Retina (tissue), 1 donor: ENCODE data around the gene CAPZB.
A peak's percentile ranks its signal among the peaks of the same experiment; 100 is the strongest.

Source experiments
- DNase-seq: peaks from one replicate; pipeline ENCODE4 v3.0.0-alpha.2; 2016

The CAPZB gene

GRCh38 chr1:19363536-19364152 is 121.7 kb downstream of the CAPZB start:
- DNase-seq: peak; percentile 41

DNA sequence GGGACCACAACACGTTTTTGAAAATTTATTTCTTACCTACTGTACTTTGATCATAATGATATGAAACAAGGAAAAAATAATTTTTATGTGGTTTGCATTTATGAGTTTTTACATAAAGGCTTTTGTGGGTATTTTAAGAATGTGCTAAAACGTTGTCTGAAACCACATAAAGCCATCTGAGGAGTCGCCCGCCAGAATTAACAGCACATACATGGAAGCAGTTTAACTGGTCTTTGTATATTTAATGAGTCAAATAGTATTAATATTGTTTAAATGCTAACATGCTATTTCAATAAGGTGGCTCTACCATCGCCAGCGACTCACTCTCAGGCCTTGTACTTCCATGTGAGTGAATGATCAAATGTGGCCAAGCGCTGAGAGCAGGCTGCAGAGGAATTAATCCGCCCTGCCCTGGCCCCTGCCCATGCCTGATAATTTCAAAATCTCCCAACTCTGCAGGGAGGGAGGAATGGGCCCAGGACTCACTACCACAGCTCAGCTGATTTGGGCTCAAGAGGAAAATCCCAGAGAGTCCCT is 123.7 kb downstream of the CAPZB start:
- no peak for DNase-seq

DNA sequence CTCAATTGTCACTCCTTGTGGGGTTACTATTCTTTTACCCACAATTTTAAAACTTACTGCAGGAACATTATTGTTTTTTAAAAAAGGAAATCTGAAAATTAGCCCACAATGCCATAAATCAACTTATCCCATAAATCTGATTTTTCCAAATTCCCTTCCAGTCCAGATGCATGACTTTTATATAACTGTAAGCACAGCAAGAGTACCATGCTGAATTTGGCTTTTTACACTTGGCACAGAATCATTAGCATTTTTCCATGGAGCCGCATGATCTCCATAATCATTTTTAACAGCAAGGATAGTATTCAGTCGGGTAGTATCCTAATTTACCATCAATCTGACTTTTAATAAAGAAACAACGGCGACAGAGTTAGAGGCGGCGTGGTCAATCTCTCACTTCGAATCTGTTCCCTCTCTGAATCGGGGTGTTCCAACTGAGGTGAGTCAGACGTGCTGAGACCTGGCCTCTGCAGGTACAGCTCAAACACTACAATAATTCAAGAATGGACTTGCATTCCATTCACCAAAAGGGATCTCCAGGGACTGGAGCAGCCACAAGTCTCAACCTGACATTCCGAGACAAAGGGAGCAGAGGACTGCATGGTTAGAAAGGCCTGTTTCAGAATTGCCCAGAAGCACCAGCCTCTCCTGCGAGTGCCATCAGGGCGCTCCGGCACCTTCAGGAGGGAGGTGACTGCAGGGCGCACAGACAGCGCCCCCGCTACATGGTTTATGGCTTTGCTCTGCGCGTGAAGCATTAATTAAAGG is 124.3 kb downstream of the CAPZB start:
- DNase-seq: no peak

DNA sequence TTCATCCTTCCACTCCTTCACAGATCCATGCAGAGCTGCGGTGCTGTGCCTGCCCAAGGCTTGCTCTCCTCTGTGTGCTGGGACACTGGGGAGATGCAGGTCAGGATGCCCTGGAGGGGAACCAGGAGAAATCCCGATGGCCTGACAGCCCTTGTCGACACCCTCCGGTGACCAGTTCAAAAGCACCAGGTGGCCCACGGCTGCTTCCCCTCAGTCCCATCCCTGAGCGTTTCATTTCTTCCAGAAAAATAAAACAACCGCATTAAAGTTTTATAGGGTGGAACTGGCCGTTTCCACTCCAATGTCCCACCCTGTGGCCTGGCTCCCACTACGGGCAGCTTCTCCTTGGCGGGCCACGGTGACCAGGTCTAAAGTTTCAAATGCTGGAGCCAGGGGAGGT is 124.9 kb downstream of the CAPZB start:
- no peak for DNase-seq

DNA sequence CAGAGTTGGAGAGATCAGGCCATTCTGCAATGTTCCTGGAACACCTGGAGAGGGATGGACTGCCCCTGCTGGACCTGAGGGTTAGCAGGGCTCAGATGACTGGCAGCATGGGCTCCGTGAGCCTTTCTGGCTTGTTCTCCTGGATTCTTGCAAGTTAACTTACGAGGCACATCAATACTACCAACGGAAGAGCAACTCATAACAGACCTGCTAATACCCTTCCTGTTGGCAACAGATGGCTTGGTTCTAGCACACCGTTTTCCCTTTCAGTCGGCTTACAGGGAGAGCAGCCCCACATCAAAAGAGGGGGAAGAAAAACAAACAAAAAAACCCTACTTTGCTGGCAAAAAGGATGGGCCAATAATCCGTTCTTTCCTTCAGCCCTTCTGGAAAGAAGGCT is 125.3 kb downstream of the CAPZB start:
- DNase-seq: no peak

DNA sequence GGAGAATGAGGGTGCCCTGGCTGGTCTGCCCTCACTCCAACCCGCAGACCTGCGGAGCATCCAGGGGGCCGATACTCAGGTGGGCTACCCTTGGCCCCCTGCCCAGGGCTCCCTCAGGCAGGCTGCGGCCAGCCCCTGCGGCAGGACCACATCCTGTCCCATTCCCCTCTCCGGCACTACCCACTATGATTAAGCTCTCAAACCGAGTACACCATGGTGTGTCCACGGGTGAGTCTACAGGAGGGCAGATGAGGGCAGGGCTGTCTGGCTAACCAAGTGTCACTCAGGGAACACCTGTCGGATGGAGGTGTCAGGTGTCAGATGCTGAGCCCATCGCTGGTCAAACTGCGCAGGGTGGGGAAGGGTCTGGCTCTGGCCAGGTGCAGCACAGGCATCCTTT is 126.0 kb downstream of the CAPZB start:
- no peak for DNase-seq

DNA sequence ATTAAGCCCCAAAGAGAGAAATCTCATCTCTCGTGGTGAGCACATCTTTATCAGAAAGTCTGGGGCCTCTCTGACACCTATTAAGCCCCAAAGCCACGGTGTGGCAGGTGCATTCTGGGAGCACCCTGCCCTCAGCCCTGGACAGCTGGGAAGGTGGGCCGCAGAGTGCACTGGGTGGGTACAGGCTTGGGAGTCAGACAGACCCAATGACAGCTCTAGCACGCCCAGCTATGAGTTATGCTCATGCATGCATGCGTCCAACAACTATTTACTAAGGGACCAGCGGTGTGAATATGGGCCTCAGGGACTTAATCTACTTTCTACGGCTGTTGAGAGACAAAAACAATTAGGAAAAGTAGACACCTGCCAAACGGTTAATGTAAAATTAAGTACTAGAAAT is 126.6 kb downstream of the CAPZB start:
- DNase-seq: no peak

DNA sequence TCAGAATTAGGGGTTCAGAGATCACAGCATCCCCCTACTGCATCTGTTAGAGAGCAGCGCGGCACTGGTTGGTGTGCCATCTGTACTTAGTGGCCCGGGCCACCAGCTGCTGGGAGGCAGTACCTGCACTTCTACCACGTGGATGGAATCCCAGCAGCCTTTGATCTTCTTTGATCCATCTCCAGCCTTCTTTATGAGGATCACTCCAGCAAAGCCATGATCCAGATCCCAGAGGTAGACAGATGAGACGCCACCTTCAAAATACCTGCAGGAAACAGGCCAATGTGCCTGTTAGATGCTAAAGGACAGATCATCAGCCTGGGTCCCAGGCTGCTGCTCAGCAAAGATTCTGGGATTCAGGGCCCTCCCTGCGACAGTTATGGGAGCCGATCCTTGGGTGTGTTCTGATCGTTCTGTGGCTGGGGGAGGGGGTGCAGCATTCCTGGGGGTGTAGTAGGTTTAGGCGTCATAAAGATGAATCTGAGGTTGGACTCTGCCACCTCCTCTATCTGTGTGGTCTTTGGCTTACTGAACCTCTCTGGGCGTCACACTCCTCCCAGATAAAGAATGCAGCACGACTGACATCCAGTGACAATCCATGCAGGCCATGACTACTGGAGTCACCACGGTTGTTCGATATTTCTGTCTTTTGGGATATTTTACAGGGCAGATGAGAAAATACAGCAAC is 127.9 kb downstream of the CAPZB start:
- DNase-seq: no peak

GRCh38 chr1:19356266-19356665 is 129.1 kb downstream of the CAPZB start:
- DNase-seq: no peak

DNA sequence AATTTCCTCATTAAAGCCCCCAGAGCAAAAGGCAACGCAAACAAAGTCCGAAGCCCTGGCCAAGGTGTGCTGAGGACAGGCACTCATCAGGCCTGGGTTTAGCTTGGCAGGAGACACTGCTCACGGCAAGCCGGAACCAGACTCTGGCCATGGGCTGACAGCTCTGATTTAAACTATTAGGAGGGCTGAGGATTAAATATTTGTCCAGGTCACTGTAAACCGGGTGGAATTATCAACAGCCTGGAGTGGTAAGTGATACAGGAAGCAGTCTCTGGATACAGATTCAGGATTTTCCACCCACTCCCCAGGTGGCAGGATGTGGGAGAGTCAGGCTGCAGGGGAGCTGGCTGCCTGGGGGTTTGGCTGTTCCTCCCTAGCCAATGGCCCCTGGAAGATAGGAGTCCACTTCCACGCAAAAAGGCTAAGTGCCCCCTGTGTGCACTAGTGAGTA is 130.8 kb downstream of the CAPZB start:
- no peak for DNase-seq

- DNase-seq: no peak
Observed at GRCh38 chr1:19353596-19353995, 131.7 kb downstream of the CAPZB start.

- DNase-seq: no peak
Observed at GRCh38 chr1:19352839-19353238, 132.5 kb downstream of the CAPZB start.

DNA sequence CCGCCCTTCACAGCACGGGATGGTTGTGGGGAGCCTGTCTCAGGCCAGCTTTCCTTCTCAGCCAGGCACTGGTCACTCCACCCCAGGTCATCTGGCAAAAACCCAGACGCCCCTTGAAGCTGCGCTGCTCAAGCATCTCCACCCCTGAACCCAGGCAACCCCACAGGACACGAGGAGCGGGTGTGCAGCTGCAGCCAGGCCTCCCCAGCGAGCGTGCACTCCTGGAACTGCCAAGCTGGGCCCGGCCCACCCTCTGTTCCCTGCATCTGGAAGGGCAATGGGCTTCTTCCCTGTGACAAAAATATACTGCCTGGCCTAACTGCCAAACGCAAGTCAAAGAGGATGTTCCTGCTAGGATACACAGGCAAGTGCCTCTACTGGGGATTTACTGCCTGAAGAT is 133.5 kb downstream of the CAPZB start:
- DNase-seq: no peak

- DNase-seq: no peak
Observed at GRCh38 chr1:19350566-19350965, 134.8 kb downstream of the CAPZB start.

- DNase-seq: no peak
Observed at GRCh38 chr1:19349999-19350398, 135.3 kb downstream of the CAPZB start.

DNA sequence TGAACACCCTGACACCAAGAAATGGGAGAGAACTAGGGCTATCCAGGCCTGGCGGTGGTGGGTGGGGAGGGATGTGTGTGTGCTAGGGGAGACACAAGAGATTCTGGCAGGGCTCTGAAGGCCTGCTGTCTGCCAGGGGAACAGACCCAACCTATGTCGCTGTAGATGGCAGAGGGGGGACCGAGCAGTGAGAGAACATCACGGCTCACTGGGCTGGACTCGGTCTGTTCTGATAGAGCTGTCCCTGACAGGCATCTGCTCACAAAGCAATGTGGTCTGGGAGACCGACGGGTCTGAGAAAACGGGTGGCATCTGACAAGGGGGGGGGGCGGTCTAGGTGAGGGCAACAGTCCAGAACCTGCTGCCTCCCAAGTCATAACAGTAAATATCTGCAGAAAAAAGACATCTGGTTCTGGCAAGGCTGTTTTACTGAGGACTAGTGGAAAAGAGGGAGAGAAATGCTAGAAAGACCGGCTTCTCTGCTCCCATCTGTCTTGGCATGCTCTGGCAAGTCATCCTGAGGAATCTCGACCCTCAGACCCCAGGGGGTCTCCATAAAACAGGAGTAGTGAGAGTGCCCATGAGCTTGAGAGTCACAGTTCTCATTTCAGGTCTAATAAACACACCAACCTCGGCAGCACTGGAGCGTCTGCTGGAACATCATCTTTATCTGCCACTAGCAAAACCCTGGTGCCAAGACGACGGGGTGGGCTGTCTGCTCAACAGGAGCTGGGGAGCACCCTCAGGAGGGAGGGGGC is 136.7 kb downstream of the CAPZB start:
- DNase-seq: no peak

- no peak for DNase-seq
Observed at GRCh38 chr1:19347533-19348172, 137.7 kb downstream of the CAPZB start.

GRCh38 chr1:19346026-19346425 is 139.3 kb downstream of the CAPZB start:
- DNase-seq: no peak

DNA sequence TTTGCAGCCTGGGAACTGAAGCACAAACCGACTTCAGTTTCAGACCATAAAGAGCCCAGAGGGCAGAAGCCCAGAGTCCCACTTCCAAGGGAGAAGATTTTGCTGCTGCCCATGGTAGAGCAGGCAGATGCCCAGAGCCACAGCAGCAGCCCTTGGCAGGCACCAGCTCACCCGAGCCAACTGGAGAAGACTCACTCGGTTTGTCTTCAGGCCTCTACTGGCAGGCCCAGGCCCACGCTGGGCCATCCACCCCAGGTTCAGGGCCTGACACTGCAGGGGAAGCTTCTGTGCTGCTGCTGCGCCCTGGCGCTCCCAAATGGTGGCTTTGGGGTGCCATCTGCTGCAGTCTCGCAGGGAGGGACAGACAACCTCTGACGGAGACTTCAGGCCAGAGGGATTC is 139.9 kb downstream of the CAPZB start:
- no peak for DNase-seq

DNA sequence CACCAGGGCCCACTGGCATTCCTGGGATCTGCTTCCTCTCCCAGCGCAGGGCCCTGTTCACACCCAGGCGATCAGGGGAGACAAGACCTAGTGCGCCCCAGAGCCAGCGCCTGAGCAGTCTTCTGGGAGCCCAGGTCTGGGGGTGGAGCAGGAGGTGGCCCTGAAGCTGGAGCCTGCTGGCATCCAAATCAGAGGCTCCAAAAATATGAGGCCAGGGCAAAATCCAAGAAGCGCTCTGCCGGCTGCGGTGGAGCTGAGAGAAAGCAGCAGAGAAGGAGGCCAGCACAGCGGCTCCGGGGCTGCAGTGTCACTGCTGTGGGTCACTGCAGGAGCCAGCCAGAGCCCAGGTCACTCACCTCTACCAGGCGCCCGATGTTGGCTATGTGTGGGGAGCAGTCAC is 140.5 kb downstream of the CAPZB start:
- DNase-seq: no peak

DNA sequence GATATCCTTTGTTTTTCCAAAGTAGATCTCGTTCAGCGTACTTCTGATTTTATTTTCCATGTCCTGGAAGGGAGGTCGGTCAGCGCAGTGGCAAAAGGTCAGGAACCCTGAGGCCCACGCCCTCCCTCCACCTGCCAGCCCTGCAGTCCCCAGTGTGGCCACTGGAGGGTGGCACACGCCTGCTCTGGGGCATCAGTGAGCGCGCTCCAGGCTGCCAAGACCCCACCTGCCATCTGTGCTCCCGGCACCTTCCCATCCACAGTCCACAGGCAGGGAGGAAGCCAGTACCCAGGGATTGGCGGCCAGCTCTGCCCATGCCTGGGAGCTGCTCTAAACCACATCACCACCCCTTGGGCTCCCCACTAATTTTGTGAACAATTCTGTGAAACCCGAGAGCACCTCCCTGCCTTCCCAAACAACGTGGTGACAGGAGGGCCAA is 140.9 kb downstream of the CAPZB start:
- DNase-seq: peak; percentile 69

DNA sequence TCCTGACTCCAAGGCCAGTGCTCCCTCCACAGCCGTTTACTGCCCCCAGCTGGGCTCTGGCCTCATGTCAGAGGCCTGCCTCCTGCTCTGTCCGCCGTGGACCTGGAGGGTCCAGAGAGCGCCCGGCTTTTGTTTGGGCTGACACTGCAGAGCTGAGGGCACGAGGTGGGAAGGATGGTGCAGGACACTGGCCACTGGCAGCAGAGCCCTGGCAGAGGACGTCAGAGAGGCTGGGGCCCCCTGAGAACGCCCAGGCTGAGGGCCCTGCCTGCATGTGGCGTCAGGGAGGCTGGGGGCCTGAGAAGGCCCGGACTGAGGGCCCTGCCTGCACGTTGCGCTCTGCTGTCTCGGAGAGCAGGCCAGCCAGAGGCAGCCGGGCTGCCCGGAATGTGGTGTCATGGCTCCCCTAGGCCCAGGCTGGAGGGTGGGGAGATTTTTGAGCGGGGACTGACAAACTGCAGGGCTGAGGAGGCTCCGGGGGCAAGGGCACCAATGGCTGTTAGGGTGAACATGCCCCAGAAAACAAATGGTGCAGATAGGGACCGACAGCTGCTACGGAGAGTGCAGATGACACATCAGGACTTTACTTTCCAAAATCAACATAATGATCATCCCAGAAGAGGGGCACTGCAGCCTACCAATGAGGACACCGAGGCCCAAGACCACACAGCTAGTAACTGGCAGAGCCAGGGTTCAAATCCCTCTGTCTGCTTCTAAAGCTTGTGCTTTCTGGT is 141.6 kb downstream of the CAPZB start:
- DNase-seq: no peak
